Bladder microvascular endothelial cell (primary cell): Measurements from ENCODE around the gene PBOV1. TPM values are rescaled to one million over a fixed set of nuclear protein-coding genes. Genes with fewer than 3 reads are reported as not detected.

Experiments used
- total RNA-seq: library from RNA; depleted of rRNA; stranded (reverse); fragments of >200 nt; gene quantifications from 2 replicates; pipeline ENCODE4 v1.2.3, GENCODE V29; 2014

The PBOV1 gene
- not detected in 2 replicates for total RNA-seq

GRCh38 chr6:138218449-138218848, at the start of gene PBOV1:
PBOV1 (minus strand) TSS chr6:138218491; CDS start chr6:138218395, 96 bp downstream.

Other genes with a start within 250 kb of the PBOV1 start
- gene PERP, start 111.1 kb downstream of the PBOV1 start, total RNA-seq: 13.1 and 24.2 TPM in 2 replicates
- gene ARFGEF3, start 56.6 kb downstream of the PBOV1 start, total RNA-seq: 2.1 and 3.9 TPM in 2 replicates
- not detected in 2 replicates for gene SMIM28, start 159.4 kb upstream of the PBOV1 start, total RNA-seq
- gene HEBP2, start 185.7 kb upstream of the PBOV1 start, total RNA-seq: 12.5 and 33.2 TPM in 2 replicates